Measurements from ENCODE around the gene NOS1. TPM values are rescaled to one million over a fixed set of nuclear protein-coding genes. Genes with fewer than 3 reads are reported as not detected.

NOS1 gene
- total RNA-seq, 4 donors from 2014 or later = not detected

- no peak for TF ChIP-seq CTCF (IDR thresholded peaks at IDR 0.05; ENCODE audit: low read depth)
Observed at GRCh38 chr12:117352883-117353282, 8.5 kb downstream of the NOS1 start.

- TF ChIP-seq CTCF (IDR thresholded peaks at IDR 0.05; ENCODE audit: low read depth) = no peak
Observed at GRCh38 chr12:117352206-117352605, 9.2 kb downstream of the NOS1 start.

GRCh38 chr12:117350140-117350539, 11.3 kb downstream of the NOS1 start:
- TF ChIP-seq CTCF (IDR thresholded peaks at IDR 0.05; ENCODE audit: low read depth) = no peak

GRCh38 chr12:117347588-117347987, 13.8 kb downstream of the NOS1 start:
- no peak for TF ChIP-seq CTCF (IDR thresholded peaks at IDR 0.05; ENCODE audit: low read depth)

- TF ChIP-seq CTCF (IDR thresholded peaks at IDR 0.05; ENCODE audit: low read depth) = no peak
Observed at GRCh38 chr12:117344716-117345115, 16.7 kb downstream of the NOS1 start.

GRCh38 chr12:117343849-117344248, 17.6 kb downstream of the NOS1 start:
- no peak for TF ChIP-seq CTCF (IDR thresholded peaks at IDR 0.05; ENCODE audit: low read depth)

- no peak for TF ChIP-seq CTCF (IDR thresholded peaks at IDR 0.05; ENCODE audit: low read depth)
Observed at GRCh38 chr12:117343296-117343695, 18.1 kb downstream of the NOS1 start.
